Sigmoid colon (tissue), 4 donors: ENCODE results near the gene FCRL2.

Experiments used
- CTCF ChIP-seq, 4 experiments: fragments of 450-650 bp in 3 of 4; fragments of 200-600 bp in 1 of 4; IDR thresholded peaks; one replicate each; pipeline ENCODE4 v1.5.1; 2016 to 2019; ENCODE audit warnings: antibody characterized with exemption in 4 of 4, mild to moderate bottlenecking in 3 of 4, moderate library complexity in 2 of 4
- EP300 ChIP-seq, 4 donors: sonication (generic); formaldehyde crosslinking; IDR thresholded peaks; one replicate each; pipeline ENCODE4 v1.6.1; 2017; ENCODE audit warnings: antibody characterized with exemption in 4 of 4
- POLR2A ChIP-seq, 2 donors: fragments of 450-650 bp; IDR thresholded peaks; one replicate each; pipeline ENCODE4 v1.6.1; 2016; ENCODE audit warnings: antibody characterized with exemption in 2 of 2, mild to moderate bottlenecking in 2 of 2, moderate library complexity in 2 of 2
- POLR2AphosphoS5 ChIP-seq, 4 donors: sonication (generic); formaldehyde crosslinking; IDR thresholded peaks; one replicate each; pipeline ENCODE4 v1.6.1; 2017; ENCODE audit warnings: antibody characterized with exemption in 4 of 4

GRCh38 chr1:157785248-157785647 lies 8.3 kb upstream of the FCRL2 start:
- TF ChIP-seq CTCF (IDR thresholded peaks at IDR 0.05) (no peak), POLR2A (IDR thresholded peaks at IDR 0.05) (no peak), POLR2AphosphoS5 (IDR thresholded peaks at IDR 0.05) (no peak), EP300 (IDR thresholded peaks at IDR 0.05) (no peak)
